OCI-LY3 (cell line): Measurements from ENCODE around the gene TCF4.

Experiments used
- H2AFZ ChIP-seq: fragments of 200-600, 300-600 bp; shearing (Covaris generic); 2 replicates; pipeline ENCODE4 v1.6.0; 2014; ENCODE audit warnings: antibody characterized with exemption, low read depth, low read length
- H3K27ac ChIP-seq: fragments of 200-600, 300-600 bp; sonication (generic); 2 replicates; pipeline ENCODE4 v1.5.1; 2014; ENCODE audit warnings: mild to moderate bottlenecking, low read length, moderate library complexity, mixed read lengths
- H3K27me3 ChIP-seq: fragments of 200-600, 300-600 bp; sonication (generic); 2 replicates; pipeline ENCODE4 v1.6.1; 2014; ENCODE audit warnings: low read depth, low read length, mixed read lengths
- H3K36me3 ChIP-seq: fragments of 200-600, 300-600 bp; sonication (generic); replicated peaks from 2 replicates; pipeline ENCODE3; 2014; ENCODE audit warnings: low read depth, low read length, mixed read lengths
- H3K4me1 ChIP-seq: fragments of 300-600, 200-600 bp; sonication (generic); 2 replicates; pipeline ENCODE4 v1.6.1; 2014; ENCODE audit warnings: low read length, mixed read lengths
- H3K4me2 ChIP-seq: fragments of 200-600, 300-600 bp; sonication (generic); 2 replicates; pipeline ENCODE4 v1.6.1; 2014; ENCODE audit warnings: low read length, mixed read lengths
- H3K4me3 ChIP-seq: fragments of 300-600, 200-600 bp; sonication (generic); 2 replicates; pipeline ENCODE4 v1.5.1; 2014; ENCODE audit warnings: antibody characterized with exemption, mild to moderate bottlenecking, low read length, moderate library complexity
- H3K79me2 ChIP-seq: fragments of 300-600, 200-600 bp; shearing (Covaris generic); 2 replicates; pipeline ENCODE4 v1.6.1; 2014; ENCODE audit warnings: mild to moderate bottlenecking, low read length, mixed read lengths
- H3K9ac ChIP-seq: fragments of 300-600, 200-600 bp; shearing (Covaris generic); 2 replicates; pipeline ENCODE4 v1.6.0; 2014; ENCODE audit warnings: mild to moderate bottlenecking, low read length, moderate library complexity
- H3K9me3 ChIP-seq: fragments of 200-600, 300-600 bp; shearing (Covaris generic); 2 replicates; pipeline ENCODE4 v1.6.1; 2014; ENCODE audit warnings: low read length, mixed read lengths; ENCODE audit not compliant: insufficient read depth
- H4K20me1 ChIP-seq: fragments of 200-600, 300-600 bp; sonication (generic); 2 replicates; pipeline ENCODE4 v1.6.1; 2016; ENCODE audit warnings: low read length, mixed read lengths; ENCODE audit not compliant: insufficient read depth
- CTCF ChIP-seq: fragments of 200-600, 300-600 bp; sonication (generic); IDR thresholded peaks from 2 replicates; pipeline ENCODE4 v1.5.1; 2014; ENCODE audit warnings: antibody characterized with exemption, low read length, low read depth
- EZH2phosphoT487 ChIP-seq: fragments of 200-600 bp; shearing (Covaris generic); IDR thresholded peaks from 2 replicates; pipeline ENCODE4 v1.6.1; 2018; ENCODE audit warnings: antibody characterized with exemption, mixed run types, low read depth

The TCF4 gene

GRCh38 chr18:55582325-55582724 is 5.7 kb downstream of the TCF4 start:
- peaks cover 89% of the 10 kb centered on the region for H3K36me3 ChIP-seq

GRCh38 chr18:55579501-55580270 is 8.3 kb downstream of the TCF4 start:
- H3K4me2 ChIP-seq = peak overlapping the region; percentile 82
- peak overlapping the region; percentile 92 for H3K9ac ChIP-seq
- H3K27ac ChIP-seq = peak overlapping the region; percentile 88
- H3K36me3 ChIP-seq = peaks cover 85% of the 10 kb centered on the region
- H4K20me1 ChIP-seq = peaks cover 34% of the 10 kb centered on the region
- no peak overlapping the region for H2AFZ ChIP-seq
- H3K4me1 ChIP-seq = peaks cover 82% of the 10 kb centered on the region
- TF ChIP-seq EZH2phosphoT487 (no peak), CTCF (no peak)
- H3K4me3 ChIP-seq = peak overlapping the region; percentile 75
- no peaks in the 10 kb centered on the region for H3K27me3 ChIP-seq
- H3K9me3 ChIP-seq = no peaks in the 10 kb centered on the region
- peaks cover 99% of the 10 kb centered on the region for H3K79me2 ChIP-seq

More at GRCh38 chr18:55582325-55582724, 5.7 kb downstream of the TCF4 start:
- Histone ChIP-seq H3K27ac (peak overlapping the region; percentile 88), H3K79me2 (peaks cover 99% of the 10 kb centered on the region), H2AFZ (no peak overlapping the region), H3K9me3 (no peaks in the 10 kb centered on the region), H4K20me1 (peaks cover 13% of the 10 kb centered on the region), H3K4me2 (peak overlapping the region; percentile 82), H3K4me1 (peaks cover 59% of the 10 kb centered on the region), H3K4me3 (peak overlapping the region; percentile 75), H3K9ac (peak overlapping the region; percentile 92), H3K27me3 (no peaks in the 10 kb centered on the region)
- TF ChIP-seq CTCF = no peak

GRCh38 chr18:55577812-55578539 is 10.0 kb downstream of the TCF4 start:
- TF ChIP-seq CTCF = peak; percentile 97
- TF ChIP-seq EZH2phosphoT487 = no peak
- peaks cover 96% of the 10 kb centered on the region for H3K4me1 ChIP-seq
- H3K9ac ChIP-seq = peak overlapping the region; percentile 92
- no peak overlapping the region for H2AFZ ChIP-seq
- peak overlapping the region; percentile 75 for H3K4me3 ChIP-seq
- peaks cover 84% of the 10 kb centered on the region for H3K36me3 ChIP-seq
- peaks cover 99% of the 10 kb centered on the region for H3K79me2 ChIP-seq
- peak overlapping the region; percentile 82 for H3K4me2 ChIP-seq
- peak overlapping the region; percentile 88 for H3K27ac ChIP-seq
- no peaks in the 10 kb centered on the region for H3K27me3 ChIP-seq
- H4K20me1 ChIP-seq = peaks cover 51% of the 10 kb centered on the region
- no peaks in the 10 kb centered on the region for H3K9me3 ChIP-seq

GRCh38 chr18:55576001-55576400 is 12.0 kb downstream of the TCF4 start:
- Histone ChIP-seq H3K36me3 (peaks cover 79% of the 10 kb centered on the region), H3K27ac (peak overlapping the region; percentile 85)

More at GRCh38 chr18:55576001-55576400, 12.0 kb downstream of the TCF4 start:
- Histone ChIP-seq H3K79me2 (peaks cover 99% of the 10 kb centered on the region), H3K9ac (peak overlapping the region; percentile 72), H4K20me1 (peaks cover 71% of the 10 kb centered on the region), H3K27me3 (no peaks in the 10 kb centered on the region), H2AFZ (no peak overlapping the region), H3K4me1 (peaks cover 94% of the 10 kb centered on the region), H3K4me3 (peak overlapping the region; percentile 70), H3K9me3 (no peaks in the 10 kb centered on the region), H3K4me2 (peak overlapping the region; percentile 87)
- TF ChIP-seq CTCF (no peak), EZH2phosphoT487 (no peak)
